ENCODE data around the gene STK17B.
A peak's percentile ranks its signal among the peaks of the same experiment; 100 is the strongest.

The STK17B gene

GRCh38 chr2:196162586-196163175 is 8.7 kb downstream of the STK17B start:
- Histone ChIP-seq H3K9ac (ENCODE audit: low read length in 5 of 5) (no peak overlapping the region), H3K4me1 (ENCODE audit: control insufficient read depth in 5 of 5, insufficient read depth in 5 of 5, low read length in 5 of 5) (peaks cover 0 to 36% (median 35%) of the 10 kb centered on the region in 5 donors), H3K36me3 (ENCODE audit: control insufficient read depth in 5 of 5, insufficient read depth in 5 of 5, low read length in 5 of 5) (peaks cover 0 to 10% (median 6%) of the 10 kb centered on the region in 5 donors), H3K27me3 (ENCODE audit: control insufficient read depth in 5 of 5, insufficient read depth in 4 of 5, low read length in 5 of 5) (no peaks in the 10 kb centered on the region), H3K27ac (ENCODE audit: low read depth, low read length) (no peak overlapping the region), H3K4me3 (ENCODE audit: low read depth in 1 of 5, low read length in 5 of 5) (no peak overlapping the region), H3K9me3 (ENCODE audit: control insufficient read depth in 5 of 5, low read length in 5 of 5) (no peaks in the 10 kb centered on the region)

GRCh38 chr2:196160946-196161345 is 10.4 kb downstream of the STK17B start:
- Histone ChIP-seq H3K9me3 (ENCODE audit: control insufficient read depth in 5 of 5, low read length in 5 of 5) (no peaks in the 10 kb centered on the region), H3K27me3 (ENCODE audit: control insufficient read depth in 5 of 5, insufficient read depth in 4 of 5, low read length in 5 of 5) (no peaks in the 10 kb centered on the region), H3K4me3 (ENCODE audit: low read depth in 1 of 5, low read length in 5 of 5) (no peak overlapping the region), H3K4me1 (ENCODE audit: control insufficient read depth in 5 of 5, insufficient read depth in 5 of 5, low read length in 5 of 5) (peaks cover 0 to 27% (median 24%) of the 10 kb centered on the region in 5 donors), H3K27ac (ENCODE audit: low read depth, low read length) (peak overlapping the region; percentile 35), H3K9ac (ENCODE audit: low read length in 5 of 5) (no peak overlapping the region), H3K36me3 (ENCODE audit: control insufficient read depth in 5 of 5, insufficient read depth in 5 of 5, low read length in 5 of 5) (peaks cover 5 to 16% (median 6%) of the 10 kb centered on the region in 5 donors)

- H3K27ac ChIP-seq (ENCODE audit: low read depth, low read length), result peak overlapping the region; percentile 35
These were observed 11.3 kb downstream of the STK17B start for GRCh38 chr2:196160101-196160500.

GRCh38 chr2:196159221-196159892 is 12.0 kb downstream of the STK17B start:
- Histone ChIP-seq H3K36me3 (ENCODE audit: control insufficient read depth in 5 of 5, insufficient read depth in 5 of 5, low read length in 5 of 5) (peaks cover 10 to 25% (median 20%) of the 10 kb centered on the region in 5 donors), H3K9ac (ENCODE audit: low read length in 5 of 5) (no peak overlapping the region), H3K4me1 (ENCODE audit: control insufficient read depth in 5 of 5, insufficient read depth in 5 of 5, low read length in 5 of 5) (peaks cover 0 to 20% (median 17%) of the 10 kb centered on the region in 5 donors), H3K9me3 (ENCODE audit: control insufficient read depth in 5 of 5, low read length in 5 of 5) (no peaks in the 10 kb centered on the region), H3K27me3 (ENCODE audit: control insufficient read depth in 5 of 5, insufficient read depth in 4 of 5, low read length in 5 of 5) (no peaks in the 10 kb centered on the region), H3K27ac (ENCODE audit: low read depth, low read length) (peak overlapping the region; percentile 35), H3K4me3 (ENCODE audit: low read depth in 1 of 5, low read length in 5 of 5) (peak overlapping the region in 2 of 5 donors; percentile 8 to 26)

More at GRCh38 chr2:196160101-196160500, 11.3 kb downstream of the STK17B start:
- H3K4me1 ChIP-seq (ENCODE audit: control insufficient read depth in 5 of 5, insufficient read depth in 5 of 5, low read length in 5 of 5), result peaks cover 0 to 24% (median 18%) of the 10 kb centered on the region in 5 donors
- no peaks in the 10 kb centered on the region for H3K9me3 ChIP-seq (ENCODE audit: control insufficient read depth in 5 of 5, low read length in 5 of 5)
- H3K9ac ChIP-seq (ENCODE audit: low read length in 5 of 5), result peak overlapping the region in 1 of 5 donors; percentile 8
- H3K36me3 ChIP-seq (ENCODE audit: control insufficient read depth in 5 of 5, insufficient read depth in 5 of 5, low read length in 5 of 5), result peaks cover 6 to 19% (median 13%) of the 10 kb centered on the region in 5 donors
- peak overlapping the region in 1 of 5 donors; percentile 6 for H3K4me3 ChIP-seq (ENCODE audit: low read depth in 1 of 5, low read length in 5 of 5)
- no peaks in the 10 kb centered on the region for H3K27me3 ChIP-seq (ENCODE audit: control insufficient read depth in 5 of 5, insufficient read depth in 4 of 5, low read length in 5 of 5)

- Histone ChIP-seq H3K27ac (ENCODE audit: low read depth, low read length) (no peak overlapping the region), H3K27me3 (ENCODE audit: control insufficient read depth in 5 of 5, insufficient read depth in 4 of 5, low read length in 5 of 5) (no peaks in the 10 kb centered on the region), H3K9ac (ENCODE audit: low read length in 5 of 5) (no peak overlapping the region), H3K9me3 (ENCODE audit: control insufficient read depth in 5 of 5, low read length in 5 of 5) (no peaks in the 10 kb centered on the region), H3K36me3 (ENCODE audit: control insufficient read depth in 5 of 5, insufficient read depth in 5 of 5, low read length in 5 of 5) (peaks cover 11 to 23% (median 19%) of the 10 kb centered on the region in 5 donors), H3K4me1 (ENCODE audit: control insufficient read depth in 5 of 5, insufficient read depth in 5 of 5, low read length in 5 of 5) (peaks cover 0 to 14% (median 13%) of the 10 kb centered on the region in 5 donors), H3K4me3 (ENCODE audit: low read depth in 1 of 5, low read length in 5 of 5) (no peak overlapping the region)
These were observed 15.8 kb downstream of the STK17B start for GRCh38 chr2:196155575-196155974.

GRCh38 chr2:196153480-196153879 is 17.9 kb downstream of the STK17B start:
- Histone ChIP-seq H3K9ac (ENCODE audit: low read length in 5 of 5) (no peak overlapping the region), H3K4me3 (ENCODE audit: low read depth in 1 of 5, low read length in 5 of 5) (no peak overlapping the region), H3K9me3 (ENCODE audit: control insufficient read depth in 5 of 5, low read length in 5 of 5) (no peaks in the 10 kb centered on the region), H3K4me1 (ENCODE audit: control insufficient read depth in 5 of 5, insufficient read depth in 5 of 5, low read length in 5 of 5) (no peaks in the 10 kb centered on the region), H3K27ac (ENCODE audit: low read depth, low read length) (no peak overlapping the region), H3K36me3 (ENCODE audit: control insufficient read depth in 5 of 5, insufficient read depth in 5 of 5, low read length in 5 of 5) (peaks cover 11 to 27% (median 19%) of the 10 kb centered on the region in 5 donors), H3K27me3 (ENCODE audit: control insufficient read depth in 5 of 5, insufficient read depth in 4 of 5, low read length in 5 of 5) (no peaks in the 10 kb centered on the region)

- H3K9ac ChIP-seq (ENCODE audit: low read length in 5 of 5), result no peak overlapping the region
- no peak overlapping the region for H3K27ac ChIP-seq (ENCODE audit: low read depth, low read length)
- H3K4me3 ChIP-seq (ENCODE audit: low read depth in 1 of 5, low read length in 5 of 5), result no peak overlapping the region
- H3K36me3 ChIP-seq (ENCODE audit: control insufficient read depth in 5 of 5, insufficient read depth in 5 of 5, low read length in 5 of 5), result peaks cover 18 to 40% (median 24%) of the 10 kb centered on the region in 5 donors
- no peaks in the 10 kb centered on the region for H3K27me3 ChIP-seq (ENCODE audit: control insufficient read depth in 5 of 5, insufficient read depth in 4 of 5, low read length in 5 of 5)
- H3K4me1 ChIP-seq (ENCODE audit: control insufficient read depth in 5 of 5, insufficient read depth in 5 of 5, low read length in 5 of 5), result no peaks in the 10 kb centered on the region
- no peaks in the 10 kb centered on the region for H3K9me3 ChIP-seq (ENCODE audit: control insufficient read depth in 5 of 5, low read length in 5 of 5)
These were observed 21.4 kb downstream of the STK17B start for GRCh38 chr2:196149948-196150347.

- Histone ChIP-seq H3K9me3 (ENCODE audit: control insufficient read depth in 5 of 5, low read length in 5 of 5) (no peaks in the 10 kb centered on the region), H3K4me3 (ENCODE audit: low read depth in 1 of 5, low read length in 5 of 5) (no peak overlapping the region), H3K27ac (ENCODE audit: low read depth, low read length) (no peak overlapping the region), H3K9ac (ENCODE audit: low read length in 5 of 5) (no peak overlapping the region), H3K27me3 (ENCODE audit: control insufficient read depth in 5 of 5, insufficient read depth in 4 of 5, low read length in 5 of 5) (no peaks in the 10 kb centered on the region), H3K4me1 (ENCODE audit: control insufficient read depth in 5 of 5, insufficient read depth in 5 of 5, low read length in 5 of 5) (no peaks in the 10 kb centered on the region), H3K36me3 (ENCODE audit: control insufficient read depth in 5 of 5, insufficient read depth in 5 of 5, low read length in 5 of 5) (peaks cover 16 to 38% (median 23%) of the 10 kb centered on the region in 5 donors)
These were observed 22.6 kb downstream of the STK17B start for GRCh38 chr2:196148736-196149135.

GRCh38 chr2:196145256-196145655 is 26.1 kb downstream of the STK17B start:
- H3K9me3 ChIP-seq (ENCODE audit: control insufficient read depth in 5 of 5, low read length in 5 of 5), result no peaks in the 10 kb centered on the region
- H3K4me3 ChIP-seq (ENCODE audit: low read depth in 1 of 5, low read length in 5 of 5), result no peak overlapping the region
- peaks cover 20 to 50% (median 25%) of the 10 kb centered on the region in 5 donors for H3K36me3 ChIP-seq (ENCODE audit: control insufficient read depth in 5 of 5, insufficient read depth in 5 of 5, low read length in 5 of 5)
- no peak overlapping the region for H3K9ac ChIP-seq (ENCODE audit: low read length in 5 of 5)
- peaks cover 0 to 7% (median 0%) of the 10 kb centered on the region in 5 donors for H3K4me1 ChIP-seq (ENCODE audit: control insufficient read depth in 5 of 5, insufficient read depth in 5 of 5, low read length in 5 of 5)
- H3K27ac ChIP-seq (ENCODE audit: low read depth, low read length), result no peak overlapping the region
- no peaks in the 10 kb centered on the region for H3K27me3 ChIP-seq (ENCODE audit: control insufficient read depth in 5 of 5, insufficient read depth in 4 of 5, low read length in 5 of 5)

GRCh38 chr2:196144513-196145126 is 26.8 kb downstream of the STK17B start:
- Histone ChIP-seq H3K27ac (ENCODE audit: low read depth, low read length) (no peak overlapping the region), H3K4me1 (ENCODE audit: control insufficient read depth in 5 of 5, insufficient read depth in 5 of 5, low read length in 5 of 5) (peaks cover 0 to 7% (median 0%) of the 10 kb centered on the region in 5 donors), H3K9ac (ENCODE audit: low read length in 5 of 5) (no peak overlapping the region), H3K36me3 (ENCODE audit: control insufficient read depth in 5 of 5, insufficient read depth in 5 of 5, low read length in 5 of 5) (peaks cover 27 to 56% (median 32%) of the 10 kb centered on the region in 5 donors), H3K9me3 (ENCODE audit: control insufficient read depth in 5 of 5, low read length in 5 of 5) (no peaks in the 10 kb centered on the region), H3K4me3 (ENCODE audit: low read depth in 1 of 5, low read length in 5 of 5) (no peak overlapping the region), H3K27me3 (ENCODE audit: control insufficient read depth in 5 of 5, insufficient read depth in 4 of 5, low read length in 5 of 5) (no peaks in the 10 kb centered on the region)

Measured in subcutaneous abdominal adipose tissue (tissue), 5 donors.